ENCODE results near the gene TMEM87A. TPM values are rescaled to one million over a fixed set of nuclear protein-coding genes. Genes with fewer than 3 reads are reported as not detected.

TMEM87A gene
- total and polyA plus RNA-seq, 2 of the 4 experiments (the other 2 are of a cell fraction), result 16.6 to 45.3 TPM

- in situ Hi-C loops (cut with MboI; ENCODE audit: low sequenced_read_pairs) (no loop called here), dilution Hi-C loops (cut with HindIII; ENCODE audit: low sequenced_read_pairs, unreplicated experiment) (no loop called here)
- peaks cover 24 to 58% of the 10 kb centered on the region in 2 experiments for H3K79me1 ChIP-seq (ENCODE audit: low read depth in 1 of 2, low read length in 2 of 2)
Observed at GRCh38 chr15:42198516-42198915, 74.7 kb downstream of the TMEM87A start.

More at GRCh38 chr15:42198516-42198915, 74.7 kb downstream of the TMEM87A start:
- Histone ChIP-seq H2BK20ac (ENCODE audit: low read depth, low read length) (no peak overlapping the region), H3K9ac (ENCODE audit: low read depth, low read length) (no peak overlapping the region), H2BK5ac (ENCODE audit: low read depth, low read length, poor library complexity, severe bottlenecking) (no peak overlapping the region), H3K4me1 (ENCODE audit: control insufficient read depth, insufficient read depth, low read length) (no peaks in the 10 kb centered on the region; the same call in 1 of the 2 replicates), H3K18ac (ENCODE audit: low read depth, low read length) (no peak overlapping the region), H3K27me3 (ENCODE audit: control insufficient read depth, insufficient read depth, low read length) (no peaks in the 10 kb centered on the region), H3K23ac (ENCODE audit: low read depth, low read length) (no peak overlapping the region), H2AFZ (replicated peaks; ENCODE audit: low read length, poor library complexity) (no peak overlapping the region), H3K27ac (ENCODE audit: insufficient read depth, low read length) (no peak overlapping the region), H4K91ac (ENCODE audit: insufficient read depth, low read depth, low read length) (no peak overlapping the region), H3K4me2 (ENCODE audit: low read depth, low read length) (no peak overlapping the region), H3K4ac (ENCODE audit: low read depth, low read length) (no peak overlapping the region), H3K9me3 (ENCODE audit: control insufficient read depth, insufficient read depth, low read length) (no peaks in the 10 kb centered on the region), H4K20me1 (ENCODE audit: insufficient read depth, low read length) (peaks cover under 1% of the 10 kb centered on the region; the same call in 1 of the 2 replicates), H2AK5ac (ENCODE audit: low read depth, low read length) (no peak overlapping the region), H3K14ac (replicated peaks; ENCODE audit: low read depth, low read length) (no peak overlapping the region), H3K4me3 (ENCODE audit: insufficient read depth, low read depth, low read length) (no peak overlapping the region), H2BK15ac (ENCODE audit: low read depth, low read length) (no peak overlapping the region), H3K36me3 (ENCODE audit: control insufficient read depth, insufficient read depth, low read length) (peaks cover 14% of the 10 kb centered on the region), H2AK9ac (replicated peaks; ENCODE audit: low read depth, low read length, poor library complexity) (no peak overlapping the region), H3K56ac (ENCODE audit: extremely low read depth, insufficient read depth, low read length) (no peak overlapping the region), H3K9me1 (ENCODE audit: insufficient read depth, low read length) (0 out of 2 replicates have a peak, but pooled peaks cover 2% of the 10 kb centered on the region), H2BK120ac (ENCODE audit: low read depth, low read length) (no peak overlapping the region), H4K5ac (ENCODE audit: low read depth, low read length) (no peak overlapping the region), H4K8ac (ENCODE audit: low read depth in 2 of 2, low read length in 2 of 2) (no peak overlapping the region)
- intact Hi-C loops (cut with micrococcal nuclease), result no loop called here
- no peak for DNase-seq
- ChIA-PET POLR2A (ENCODE audit: unreplicated experiment) (no interaction called here), CTCF (no interaction called here)
- no TSS peak for BruUV-seq (replicated peaks)
- WGBS, 2 experiments (ENCODE audit: extremely low coverage in 2 of 2, insufficient read length in 1 of 2), result no CpG with 5 or more reads among the region's 1 CpG
- TF ChIP-seq CHD1 (IDR thresholded peaks at IDR 0.05; ENCODE audit: low read depth, low read length) (no peak), RFX5 (IDR thresholded peaks at IDR 0.05; ENCODE audit: low read depth, low read length) (no peak), FOS (IDR thresholded peaks at IDR 0.05; ENCODE audit: low read depth, low read length) (no peak), BHLHE40 (IDR thresholded peaks at IDR 0.05; ENCODE audit: low read depth, low read length) (no peak), NFE2L2 (IDR thresholded peaks at IDR 0.05; ENCODE audit: low read depth, low read length) (no peak), RCOR1 (IDR thresholded peaks at IDR 0.05; ENCODE audit: insufficient replicate concordance, low read length) (no peak), MXI1 (IDR thresholded peaks at IDR 0.05; ENCODE audit: borderline replicate concordance, low read depth, low read length) (no peak), MAZ (IDR thresholded peaks at IDR 0.05; ENCODE audit: borderline replicate concordance, low read depth, low read length) (no peak), MAFK (IDR thresholded peaks at IDR 0.05; ENCODE audit: low read depth, low read length) (no peak), SMC3 (IDR thresholded peaks at IDR 0.05; ENCODE audit: low read depth, low read length) (no peak), POLR2A (IDR thresholded peaks at IDR 0.05; ENCODE audit: low read depth, low read length) (no peak), RAD21 (IDR thresholded peaks at IDR 0.05; ENCODE audit: low read length) (no peak), CEBPB (IDR thresholded peaks at IDR 0.05; ENCODE audit: low read depth, low read length) (no peak)
- TF ChIP-seq, protein P1, sequence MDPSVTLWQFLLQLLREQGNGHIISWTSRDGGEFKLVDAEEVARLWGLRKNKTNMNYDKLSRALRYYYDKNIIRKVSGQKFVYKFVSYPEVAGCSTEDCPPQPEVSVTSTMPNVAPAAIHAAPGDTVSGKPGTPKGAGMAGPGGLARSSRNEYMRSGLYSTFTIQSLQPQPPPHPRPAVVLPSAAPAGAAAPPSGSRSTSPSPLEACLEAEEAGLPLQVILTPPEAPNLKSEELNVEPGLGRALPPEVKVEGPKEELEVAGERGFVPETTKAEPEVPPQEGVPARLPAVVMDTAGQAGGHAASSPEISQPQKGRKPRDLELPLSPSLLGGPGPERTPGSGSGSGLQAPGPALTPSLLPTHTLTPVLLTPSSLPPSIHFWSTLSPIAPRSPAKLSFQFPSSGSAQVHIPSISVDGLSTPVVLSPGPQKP (IDR thresholded peaks at IDR 0.05; ENCODE audit: borderline replicate concordance, low read depth, low read length), result no peak
- TF ChIP-seq, protein P2, sequence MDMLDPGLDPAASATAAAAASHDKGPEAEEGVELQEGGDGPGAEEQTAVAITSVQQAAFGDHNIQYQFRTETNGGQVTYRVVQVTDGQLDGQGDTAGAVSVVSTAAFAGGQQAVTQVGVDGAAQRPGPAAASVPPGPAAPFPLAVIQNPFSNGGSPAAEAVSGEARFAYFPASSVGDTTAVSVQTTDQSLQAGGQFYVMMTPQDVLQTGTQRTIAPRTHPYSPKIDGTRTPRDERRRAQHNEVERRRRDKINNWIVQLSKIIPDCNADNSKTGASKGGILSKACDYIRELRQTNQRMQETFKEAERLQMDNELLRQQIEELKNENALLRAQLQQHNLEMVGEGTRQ (IDR thresholded peaks at IDR 0.05; ENCODE audit: low read depth, low read length), result no peak
- TF ChIP-seq, protein P3, sequence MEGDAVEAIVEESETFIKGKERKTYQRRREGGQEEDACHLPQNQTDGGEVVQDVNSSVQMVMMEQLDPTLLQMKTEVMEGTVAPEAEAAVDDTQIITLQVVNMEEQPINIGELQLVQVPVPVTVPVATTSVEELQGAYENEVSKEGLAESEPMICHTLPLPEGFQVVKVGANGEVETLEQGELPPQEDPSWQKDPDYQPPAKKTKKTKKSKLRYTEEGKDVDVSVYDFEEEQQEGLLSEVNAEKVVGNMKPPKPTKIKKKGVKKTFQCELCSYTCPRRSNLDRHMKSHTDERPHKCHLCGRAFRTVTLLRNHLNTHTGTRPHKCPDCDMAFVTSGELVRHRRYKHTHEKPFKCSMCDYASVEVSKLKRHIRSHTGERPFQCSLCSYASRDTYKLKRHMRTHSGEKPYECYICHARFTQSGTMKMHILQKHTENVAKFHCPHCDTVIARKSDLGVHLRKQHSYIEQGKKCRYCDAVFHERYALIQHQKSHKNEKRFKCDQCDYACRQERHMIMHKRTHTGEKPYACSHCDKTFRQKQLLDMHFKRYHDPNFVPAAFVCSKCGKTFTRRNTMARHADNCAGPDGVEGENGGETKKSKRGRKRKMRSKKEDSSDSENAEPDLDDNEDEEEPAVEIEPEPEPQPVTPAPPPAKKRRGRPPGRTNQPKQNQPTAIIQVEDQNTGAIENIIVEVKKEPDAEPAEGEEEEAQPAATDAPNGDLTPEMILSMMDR (conservative IDR thresholded peaks at IDR 0.05; ENCODE audit: low read depth, low read length), result no peak
- no peak for ATAC-seq (ENCODE audit: low read depth)

Data from IMR-90 (cell line).